Endometrial microvascular endothelial cells (primary cell): ENCODE results near the gene NSG2. TPM values are rescaled to one million over a fixed set of nuclear protein-coding genes. Genes with fewer than 3 reads are reported as not detected.
"Not testable (repeated sequence)": the region's sequence is repeated elsewhere in the genome, so short reads cannot be mapped to it uniquely, and the experiment has no call there.

Experiments used
- in situ Hi-C: cut with HindIII; loops from 2 replicates; pipeline ENCODE4 v1.10.0; 2017; ENCODE audit warnings: low sequenced_read_pairs, low pct_unique_long_range_greater_than_20kb; ENCODE audit errors: inconsistent ontology term
- total RNA-seq: library from RNA; depleted of rRNA; stranded (reverse); fragments of >200 nt; gene quantifications from one replicate; pipeline ENCODE4 v1.2.3, GENCODE V29; 2015; ENCODE audit errors: inconsistent ontology term

Gene NSG2
- total RNA-seq: not detected

- in situ Hi-C loops: no loop called here
Observed at GRCh38 chr5:174045470-174046025, at the start of gene NSG2. TSS of gene NSG2 (plus strand) at chr5:174045706. CDS start at chr5:174046756, 1,050 bp downstream.

- in situ Hi-C loops: no loop called here
Observed at GRCh38 chr5:173997331-173997730, 48.2 kb upstream of the NSG2 start.

GRCh38 chr5:173998531-173998930, 47.0 kb upstream of the NSG2 start:
- in situ Hi-C loops: no loop called here

DNA sequence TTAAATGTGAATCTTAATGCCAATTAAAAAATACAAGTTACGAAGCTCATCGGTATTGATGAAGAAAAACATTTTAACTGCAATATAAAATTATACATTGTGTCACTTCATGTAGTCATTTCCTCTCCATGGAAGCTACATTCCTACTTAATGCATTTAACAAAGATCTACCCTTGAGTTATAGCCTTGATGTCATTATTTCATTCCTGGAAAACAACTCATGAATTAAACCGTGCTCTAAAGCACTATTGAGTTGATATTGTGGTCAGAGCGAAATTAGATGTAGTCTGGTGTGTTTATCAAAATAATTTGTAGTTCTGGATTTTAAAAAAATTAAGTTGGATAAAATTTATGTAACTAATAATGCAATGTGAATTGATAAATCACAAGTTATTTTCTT, 45.4 kb upstream of the NSG2 start:
- in situ Hi-C loops: no loop called here

DNA sequence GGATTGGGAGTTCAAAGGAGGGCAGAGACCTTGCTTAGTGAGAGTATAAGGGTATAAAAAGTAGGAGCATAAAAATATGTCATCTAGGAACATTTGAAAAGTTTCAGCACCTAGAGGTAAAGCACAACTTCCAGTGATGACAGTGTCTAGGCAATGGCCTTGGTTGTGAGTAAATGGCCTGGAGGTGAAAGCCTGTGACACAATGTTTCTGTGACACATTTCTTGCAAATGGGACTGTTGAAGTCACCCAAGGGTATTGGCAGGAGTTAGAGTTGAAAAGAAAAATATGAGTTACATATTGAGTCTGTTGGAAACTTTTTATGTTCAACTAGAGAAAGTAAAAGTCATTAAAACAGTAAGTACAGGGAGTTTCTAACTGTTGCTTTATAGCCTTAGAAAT, 41.7 kb upstream of the NSG2 start:
- in situ Hi-C loops: no loop called here

DNA sequence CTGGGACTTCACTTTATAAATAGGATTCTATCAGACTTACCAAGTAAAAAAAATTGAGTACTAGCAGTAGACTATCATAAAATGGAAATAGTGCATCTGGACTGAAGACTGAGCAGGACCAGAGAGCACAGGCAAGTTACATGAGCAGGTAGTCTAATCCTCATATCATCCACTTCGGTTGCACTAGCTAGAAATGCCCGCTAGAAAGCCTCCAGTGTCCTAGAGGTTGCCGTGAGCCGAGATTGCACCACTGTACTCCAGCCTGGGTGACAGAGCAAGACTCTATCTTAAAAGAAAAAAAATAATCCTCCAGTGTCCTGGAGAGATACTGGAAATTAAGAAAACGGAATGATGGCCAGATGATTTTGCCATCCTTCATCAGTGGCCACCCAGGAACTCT, 36.6 kb upstream of the NSG2 start:
- in situ Hi-C loops: no loop called here

GRCh38 chr5:174010365-174010764, 35.1 kb upstream of the NSG2 start:
- in situ Hi-C loops: no loop called here

GRCh38 chr5:174011441-174011840, 34.1 kb upstream of the NSG2 start:
- in situ Hi-C loops: no loop called here

DNA sequence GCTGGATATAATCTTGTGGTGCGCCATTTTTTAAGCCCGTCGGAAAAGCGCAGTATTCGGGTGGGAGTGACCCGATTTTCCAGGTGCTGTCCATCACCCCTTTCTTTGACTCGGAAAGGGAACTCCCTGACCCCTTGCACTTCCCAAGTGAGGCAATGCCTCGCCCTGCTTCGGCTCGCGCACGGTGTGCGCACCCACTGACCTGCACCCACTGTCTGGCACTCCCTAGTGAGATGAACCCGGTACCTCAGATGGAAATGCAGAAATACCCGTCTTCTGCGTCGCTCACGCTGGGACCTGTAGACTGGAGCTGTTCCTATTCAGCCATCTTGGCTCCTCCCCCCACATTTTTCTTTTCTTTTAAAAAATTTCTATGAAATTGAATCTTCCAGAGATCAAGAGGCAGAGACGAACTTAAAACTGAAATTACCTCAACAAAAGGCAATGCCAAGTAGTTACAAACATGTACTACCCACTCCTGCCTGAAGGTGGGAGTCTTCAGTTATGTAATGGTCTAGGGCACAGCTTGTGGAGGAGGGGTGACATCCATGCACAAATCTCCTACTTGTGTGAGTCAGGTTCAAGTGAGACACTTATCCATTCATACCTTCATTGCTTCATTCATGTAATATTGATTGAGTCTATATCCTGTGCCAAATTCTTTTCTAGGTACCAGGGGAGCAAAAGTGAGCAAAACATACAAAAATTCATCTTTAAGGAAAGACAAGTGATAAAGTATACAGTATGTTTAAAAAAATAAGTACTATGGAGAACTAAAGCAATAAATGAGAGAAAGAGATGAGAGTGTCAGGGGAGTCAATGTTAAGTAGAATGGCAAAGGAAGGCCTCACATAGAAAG, 25.2 kb upstream of the NSG2 start:
- in situ Hi-C loops: not testable (repeated sequence)

- in situ Hi-C loops: no loop called here
Observed at GRCh38 chr5:174020928-174021304, 24.6 kb upstream of the NSG2 start.

- in situ Hi-C loops: no loop called here
Observed at GRCh38 chr5:174022384-174023095, 23.0 kb upstream of the NSG2 start.

GRCh38 chr5:174030286-174030685, 15.2 kb upstream of the NSG2 start:
- in situ Hi-C loops: no loop called here

- in situ Hi-C loops: no loop called here
Observed at GRCh38 chr5:174044466-174045254, 846 bp upstream of the NSG2 start.

DNA sequence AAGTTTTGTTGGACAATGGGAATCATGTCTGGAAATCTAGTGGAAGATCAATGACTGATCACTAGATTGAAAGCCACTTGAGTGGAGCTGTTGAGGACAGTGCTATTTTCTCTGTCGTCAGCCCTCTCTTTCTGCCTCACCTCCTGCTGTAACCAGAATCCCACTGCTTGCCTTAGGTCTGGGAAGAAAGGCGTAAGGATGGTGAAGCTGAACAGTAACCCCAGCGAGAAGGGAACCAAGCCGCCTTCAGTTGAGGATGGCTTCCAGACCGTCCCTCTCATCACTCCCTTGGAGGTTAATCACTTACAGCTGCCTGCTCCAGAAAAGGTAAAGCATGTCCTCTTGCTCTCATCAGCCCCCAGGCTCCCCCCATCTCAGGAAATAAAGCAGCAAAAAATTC, 1.1 kb downstream of the NSG2 start:
- in situ Hi-C loops: no loop called here

DNA sequence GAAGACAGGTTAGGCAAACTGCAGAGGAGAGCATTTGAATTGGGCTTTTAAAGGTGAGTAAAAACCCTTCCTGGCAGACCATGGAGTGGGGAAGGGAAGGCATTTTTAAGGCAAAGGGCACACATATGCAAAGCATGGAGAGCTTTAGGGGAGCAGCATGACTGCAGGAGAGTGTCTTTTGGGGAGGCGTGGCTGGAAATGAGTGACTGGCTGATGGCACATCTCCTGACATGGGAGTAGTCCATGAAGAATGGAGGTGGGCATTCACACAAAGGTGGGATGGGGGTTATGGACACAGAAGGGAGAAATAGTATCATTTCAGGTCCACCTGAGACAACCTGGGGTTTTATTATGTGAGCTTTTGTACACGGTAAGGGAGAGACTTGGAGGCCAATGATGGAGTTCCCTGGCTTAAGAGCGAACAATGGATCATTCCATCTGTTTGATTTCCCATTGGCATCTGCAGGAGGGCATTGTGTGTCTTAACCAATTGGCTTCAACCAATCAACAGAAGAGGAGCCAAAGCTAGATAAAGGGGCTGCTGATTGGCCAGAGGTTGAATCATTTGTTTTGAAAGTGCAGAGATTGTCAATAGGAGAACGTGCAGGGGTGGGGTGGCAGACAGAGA, 2.1 kb downstream of the NSG2 start:
- in situ Hi-C loops: no loop called here

DNA sequence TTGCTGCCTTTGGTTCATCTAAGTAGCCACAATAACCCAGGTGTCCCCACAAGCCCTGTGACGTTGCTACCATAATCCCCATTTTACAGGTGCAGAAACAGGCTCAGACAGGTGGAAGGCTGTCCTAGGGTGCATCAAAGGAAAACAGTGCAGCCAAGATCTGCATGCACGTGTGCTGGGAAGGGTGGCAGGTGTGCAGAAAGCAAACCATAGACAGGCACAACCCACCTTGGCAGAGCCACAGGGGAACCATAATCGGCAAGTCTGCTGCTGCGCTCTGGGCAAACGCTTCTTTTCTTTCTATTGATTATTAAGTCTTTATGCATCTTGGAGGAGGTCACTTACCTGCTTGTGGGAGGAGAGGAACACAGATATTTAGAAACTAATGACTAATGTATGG, 7.1 kb downstream of the NSG2 start:
- in situ Hi-C loops: no loop called here

GRCh38 chr5:174053905-174054304, 8.4 kb downstream of the NSG2 start:
- in situ Hi-C loops: no loop called here

GRCh38 chr5:174056064-174056847, 10.8 kb downstream of the NSG2 start:
- in situ Hi-C loops: no loop called here
